ENCODE results near the gene SLC12A5.

The SLC12A5 gene

GRCh38 chr20:46004889-46005473 lies 24.0 kb upstream of the SLC12A5 start:
- no peak for TF ChIP-seq CTCF (IDR thresholded peaks at IDR 0.05; ENCODE audit: control extremely low read depth, extremely low read depth, low read depth, missing control alignments)
- DNase-seq (ENCODE audit: extremely low spot score) = no peak
- ChIA-PET POLR2A (no interaction called here), CTCF (interaction anchor here (0.6 to 11.6 kb wide), 5 partner anchors 9 to 170 kb away, joined by 3 to 140 read pairs (median 4); no protein-coding TSS in a partner anchor)

GRCh38 chr20:46006022-46006705 lies 22.9 kb upstream of the SLC12A5 start:
- POLR2A ChIA-PET = no interaction called here
- TF ChIP-seq CTCF (IDR thresholded peaks at IDR 0.05; ENCODE audit: control extremely low read depth, extremely low read depth, low read depth, missing control alignments) = no peak
- CTCF ChIA-PET = interaction anchor here (1.1 to 11.6 kb wide), 4 partner anchors 8 to 73 kb away, joined by 3 to 140 read pairs (median 25); no protein-coding TSS in a partner anchor
- DNase-seq (ENCODE audit: extremely low spot score) = no peak

- ChIA-PET CTCF (interaction anchor here (1.1 to 11.6 kb wide), 4 partner anchors 16 to 74 kb away, joined by 3 to 140 read pairs (median 12); no protein-coding TSS in a partner anchor), POLR2A (no interaction called here)
- no peak for DNase-seq (ENCODE audit: extremely low spot score)
- no peak for TF ChIP-seq CTCF (IDR thresholded peaks at IDR 0.05; ENCODE audit: control extremely low read depth, extremely low read depth, low read depth, missing control alignments)
Measured at GRCh38 chr20:46006964-46007363, 22.1 kb upstream of the SLC12A5 start.

- ChIA-PET CTCF (interaction anchor here (1.3 to 11.6 kb wide), 3 partner anchors 15 to 39 kb away, joined by 3 to 140 read pairs (median 21); no protein-coding TSS in a partner anchor), POLR2A (no interaction called here)
- no peak for TF ChIP-seq CTCF (IDR thresholded peaks at IDR 0.05; ENCODE audit: control extremely low read depth, extremely low read depth, low read depth, missing control alignments)
- DNase-seq (ENCODE audit: extremely low spot score) = no peak
Measured at GRCh38 chr20:46007671-46008070, 21.3 kb upstream of the SLC12A5 start.

GRCh38 chr20:46009816-46010215 lies 19.2 kb upstream of the SLC12A5 start:
- TF ChIP-seq CTCF (IDR thresholded peaks at IDR 0.05; ENCODE audit: control extremely low read depth, extremely low read depth, low read depth, missing control alignments) = no peak
- CTCF ChIA-PET = interaction anchor here (0.9 to 11.6 kb wide), 5 partner anchors 11 to 339 kb away, joined by 3 to 140 read pairs (median 7); no protein-coding TSS in a partner anchor
- POLR2A ChIA-PET = no interaction called here
- no peak for DNase-seq (ENCODE audit: extremely low spot score)

GRCh38 chr20:46010491-46011391 lies 18.3 kb upstream of the SLC12A5 start:
- ChIA-PET POLR2A (no interaction called here), CTCF (interaction anchor here (0.9 to 11.6 kb wide), 7 partner anchors 11 to 338 kb away, joined by 4 to 140 read pairs (median 7); no protein-coding TSS in a partner anchor)
- DNase-seq (ENCODE audit: extremely low spot score) = no peak
- TF ChIP-seq CTCF (IDR thresholded peaks at IDR 0.05; ENCODE audit: control extremely low read depth, extremely low read depth, low read depth, missing control alignments) = no peak
